GM15510 (cell line): ENCODE data around the gene SLC43A3.

Experiments
- POLR2A ChIP-seq: IDR thresholded peaks from 3 replicates; pipeline ENCODE4 v1.6.1; 2011; ENCODE audit warnings: borderline replicate concordance; ENCODE audit not compliant: insufficient read length; ENCODE audit errors: extremely low read depth

The SLC43A3 gene

GRCh38 chr11:57370941-57371340 lies 56.0 kb downstream of the SLC43A3 start:
- no peak for TF ChIP-seq POLR2A

- no peak for TF ChIP-seq POLR2A
Measured at GRCh38 chr11:57370251-57370650, 56.7 kb downstream of the SLC43A3 start.

- TF ChIP-seq POLR2A = no peak
Measured at GRCh38 chr11:57368845-57369232, 58.1 kb downstream of the SLC43A3 start.

GRCh38 chr11:57368106-57368844 lies 58.6 kb downstream of the SLC43A3 start:
- TF ChIP-seq POLR2A = no peak

GRCh38 chr11:57364851-57365660 lies 61.9 kb downstream of the SLC43A3 start:
- no peak for TF ChIP-seq POLR2A

- TF ChIP-seq POLR2A = no peak
Measured at GRCh38 chr11:57363131-57364080, 63.5 kb downstream of the SLC43A3 start.

GRCh38 chr11:57361926-57362325 lies 65.0 kb downstream of the SLC43A3 start:
- no peak for TF ChIP-seq POLR2A

GRCh38 chr11:57360991-57361390 lies 65.9 kb downstream of the SLC43A3 start:
- no peak for TF ChIP-seq POLR2A

- TF ChIP-seq POLR2A = no peak
Measured at GRCh38 chr11:57359896-57360690, 66.8 kb downstream of the SLC43A3 start.

GRCh38 chr11:57359396-57359795 lies 67.5 kb downstream of the SLC43A3 start:
- no peak for TF ChIP-seq POLR2A

- no peak for TF ChIP-seq POLR2A
Measured at GRCh38 chr11:57358991-57359390, 67.9 kb downstream of the SLC43A3 start.

- TF ChIP-seq POLR2A = no peak
Measured at GRCh38 chr11:57358543-57358961, 68.4 kb downstream of the SLC43A3 start.

GRCh38 chr11:57357856-57358255 lies 69.1 kb downstream of the SLC43A3 start:
- no peak for TF ChIP-seq POLR2A

- TF ChIP-seq POLR2A = no peak
Measured at GRCh38 chr11:57357310-57357709, 69.6 kb downstream of the SLC43A3 start.
